Fibroblast of skin of scalp (primary cell): ENCODE data around the gene SCNN1G.

Experiments used
- DNase-seq: peaks from one replicate; pipeline ENCODE4 v3.0.0-alpha.2; 2013

The SCNN1G gene

GRCh38 chr16:23202166-23202565, 19.6 kb downstream of the SCNN1G start:
- DNase-seq, result no peak

GRCh38 chr16:23206986-23207385, 24.4 kb downstream of the SCNN1G start:
- DNase-seq, result no peak

- DNase-seq, result no peak
Observed at GRCh38 chr16:23207485-23207884, 24.9 kb downstream of the SCNN1G start.

- DNase-seq, result no peak
Observed at GRCh38 chr16:23209606-23210005, 27.1 kb downstream of the SCNN1G start.

- no peak for DNase-seq
Observed at GRCh38 chr16:23213831-23214230, 31.3 kb downstream of the SCNN1G start.

GRCh38 chr16:23214796-23215195, 32.3 kb downstream of the SCNN1G start:
- no peak for DNase-seq

GRCh38 chr16:23215435-23215834, 32.9 kb downstream of the SCNN1G start:
- DNase-seq, result no peak

GRCh38 chr16:23216658-23217246, 34.2 kb downstream of the SCNN1G start:
- DNase-seq, result no peak

- no peak for DNase-seq
Observed at GRCh38 chr16:23217646-23218045, 35.1 kb downstream of the SCNN1G start.

GRCh38 chr16:23222929-23223328, 40.4 kb downstream of the SCNN1G start:
- no peak for DNase-seq

GRCh38 chr16:23223368-23223767, 40.8 kb downstream of the SCNN1G start:
- no peak for DNase-seq

GRCh38 chr16:23225109-23225508, 42.6 kb downstream of the SCNN1G start:
- no peak for DNase-seq

GRCh38 chr16:23225634-23226033, 43.1 kb downstream of the SCNN1G start:
- DNase-seq, result no peak

- DNase-seq, result no peak
Observed at GRCh38 chr16:23227529-23227928, 45.0 kb downstream of the SCNN1G start.

GRCh38 chr16:23229714-23230113, 47.2 kb downstream of the SCNN1G start:
- no peak for DNase-seq

- no peak for DNase-seq
Observed at GRCh38 chr16:23232806-23233205, 50.3 kb downstream of the SCNN1G start.

GRCh38 chr16:23235176-23235575, 52.6 kb downstream of the SCNN1G start:
- DNase-seq, result no peak

GRCh38 chr16:23236983-23237382, 54.4 kb downstream of the SCNN1G start:
- no peak for DNase-seq

- no peak for DNase-seq
Observed at GRCh38 chr16:23240994-23241393, 58.4 kb downstream of the SCNN1G start.

GRCh38 chr16:23244122-23244521, 61.6 kb downstream of the SCNN1G start:
- no peak for DNase-seq

- DNase-seq, result no peak
Observed at GRCh38 chr16:23245268-23245667, 62.7 kb downstream of the SCNN1G start.

GRCh38 chr16:23248261-23249194, 66.0 kb downstream of the SCNN1G start:
- no peak for DNase-seq

GRCh38 chr16:23249830-23250229, 67.3 kb downstream of the SCNN1G start:
- DNase-seq, result no peak

GRCh38 chr16:23252310-23252709, 69.8 kb downstream of the SCNN1G start:
- no peak for DNase-seq
